ENCODE measurements around the gene CATSPERZ.

CATSPERZ gene

DNA sequence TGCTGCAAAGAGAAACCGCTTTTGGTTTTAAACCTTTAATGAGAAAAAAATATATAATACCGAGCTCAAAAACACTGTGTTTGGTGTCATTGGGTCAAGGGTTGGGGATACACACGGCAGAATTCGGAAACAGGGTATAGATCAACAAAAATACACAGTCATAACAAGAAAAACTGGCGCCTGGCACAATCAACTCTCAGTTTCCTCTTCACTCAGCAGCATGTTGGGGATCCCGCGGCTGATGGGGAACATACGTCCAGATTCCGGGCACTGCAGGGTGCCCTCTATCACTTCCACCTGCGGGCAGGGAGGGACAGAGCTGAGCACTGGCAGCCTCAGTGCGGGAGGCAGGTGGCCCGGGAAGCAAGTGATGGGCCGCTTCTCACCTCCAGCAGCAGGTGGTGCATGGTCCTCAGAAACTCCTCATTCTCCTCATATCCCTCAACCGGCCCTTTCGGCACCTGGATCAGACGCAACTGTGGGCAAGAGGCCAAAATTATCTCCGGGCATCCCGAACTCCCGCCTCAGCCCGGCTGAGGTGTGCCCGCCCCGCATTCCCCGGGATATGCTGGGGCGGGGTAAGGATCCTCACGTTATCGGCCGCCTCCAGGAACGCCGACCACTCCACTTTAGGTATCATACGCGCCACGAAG, 16.6 kb downstream of the CATSPERZ start:
- Histone ChIP-seq H3K9ac (peak overlapping the region; percentile 81 to 94 (median 85)), H3K36me3 (peaks cover 39 to 62% (median 55%) of the 10 kb centered on the region in 11 experiments), H3K27me3 (no peaks in the 10 kb centered on the region), H3K9me3 (replicated peaks in 1 of 11) (no peaks in the 10 kb centered on the region), H3K4me2 (peak overlapping the region; percentile 86 to 97 (median 94)), H3K4me3 (peak overlapping the region; percentile 73 to 92 (median 81)), H3K27ac (peak overlapping the region; percentile 86 to 94 (median 89)), H4K20me1 (peaks cover 8 to 53% (median 44%) of the 10 kb centered on the region in 11 experiments; a peak in 20 of 22 replicates), H3K4me1 (peaks cover 21 to 66% (median 44%) of the 10 kb centered on the region in 10 experiments)
- no peak for TF ChIP-seq Cebpa-rat (IDR thresholded peaks at IDR 0.05)

GRCh38 chr11:64317325-64317960, 17.3 kb downstream of the CATSPERZ start, which contains the start of gene TRMT112:
Gene TRMT112, minus strand, starts transcription at chr11:64317559. Its CDS starts 33 bp downstream, at chr11:64317526.
- H3K9ac ChIP-seq = peak within 1 kb of the TSS; percentile 81 to 94 (median 85)
- peak within 1 kb of the TSS; percentile 86 to 97 (median 94) for H3K4me2 ChIP-seq
- H3K27ac ChIP-seq = peak within 1 kb of the TSS; percentile 86 to 94 (median 89)
- H3K4me3 ChIP-seq = peak within 1 kb of the TSS; percentile 73 to 92 (median 81)
- no peaks in the 10 kb centered on the region for H3K9me3 ChIP-seq (replicated peaks in 1 of 11)
- H3K36me3 ChIP-seq = peaks cover 38 to 66% (median 53%) of the 10 kb centered on the region in 11 experiments
- H3K27me3 ChIP-seq = no peaks in the 10 kb centered on the region
- TF ChIP-seq Cebpa-rat (IDR thresholded peaks at IDR 0.05) = no peak
- H3K4me1 ChIP-seq = peaks cover 24 to 66% (median 46%) of the 10 kb centered on the region in 10 experiments
- peaks cover 8 to 47% (median 40%) of the 10 kb centered on the region in 11 experiments; a peak in 20 of 22 replicates for H4K20me1 ChIP-seq

- Histone ChIP-seq H4K20me1 (peaks cover 8 to 40% (median 33%) of the 10 kb centered on the region in 11 experiments; a peak in 19 of 22 replicates), H3K4me1 (peaks cover 31 to 66% (median 44%) of the 10 kb centered on the region in 10 experiments), H3K27me3 (no peaks in the 10 kb centered on the region), H3K27ac (peak within 1 kb of the TSS; percentile 86 to 94 (median 89)), H3K4me3 (peak within 1 kb of the TSS; percentile 73 to 92 (median 81)), H3K36me3 (peaks cover 33 to 62% (median 47%) of the 10 kb centered on the region in 11 experiments), H3K9ac (peak within 1 kb of the TSS; percentile 81 to 94 (median 85)), H3K4me2 (peak within 1 kb of the TSS; percentile 86 to 97 (median 94)), H3K9me3 (replicated peaks in 1 of 11) (no peaks in the 10 kb centered on the region)
- TF ChIP-seq Cebpa-rat (IDR thresholded peaks at IDR 0.05) = peak in 8 of 11 experiments; percentile 25 to 76 (median 49); a peak in 9 of 22 replicates
Observed at GRCh38 chr11:64317961-64318765, 18.0 kb downstream of the CATSPERZ start, which contains the start of gene PRDX5. Gene PRDX5, plus strand, starts transcription at chr11:64318121. Its CDS starts 95 bp downstream, at chr11:64318216.

DNA sequence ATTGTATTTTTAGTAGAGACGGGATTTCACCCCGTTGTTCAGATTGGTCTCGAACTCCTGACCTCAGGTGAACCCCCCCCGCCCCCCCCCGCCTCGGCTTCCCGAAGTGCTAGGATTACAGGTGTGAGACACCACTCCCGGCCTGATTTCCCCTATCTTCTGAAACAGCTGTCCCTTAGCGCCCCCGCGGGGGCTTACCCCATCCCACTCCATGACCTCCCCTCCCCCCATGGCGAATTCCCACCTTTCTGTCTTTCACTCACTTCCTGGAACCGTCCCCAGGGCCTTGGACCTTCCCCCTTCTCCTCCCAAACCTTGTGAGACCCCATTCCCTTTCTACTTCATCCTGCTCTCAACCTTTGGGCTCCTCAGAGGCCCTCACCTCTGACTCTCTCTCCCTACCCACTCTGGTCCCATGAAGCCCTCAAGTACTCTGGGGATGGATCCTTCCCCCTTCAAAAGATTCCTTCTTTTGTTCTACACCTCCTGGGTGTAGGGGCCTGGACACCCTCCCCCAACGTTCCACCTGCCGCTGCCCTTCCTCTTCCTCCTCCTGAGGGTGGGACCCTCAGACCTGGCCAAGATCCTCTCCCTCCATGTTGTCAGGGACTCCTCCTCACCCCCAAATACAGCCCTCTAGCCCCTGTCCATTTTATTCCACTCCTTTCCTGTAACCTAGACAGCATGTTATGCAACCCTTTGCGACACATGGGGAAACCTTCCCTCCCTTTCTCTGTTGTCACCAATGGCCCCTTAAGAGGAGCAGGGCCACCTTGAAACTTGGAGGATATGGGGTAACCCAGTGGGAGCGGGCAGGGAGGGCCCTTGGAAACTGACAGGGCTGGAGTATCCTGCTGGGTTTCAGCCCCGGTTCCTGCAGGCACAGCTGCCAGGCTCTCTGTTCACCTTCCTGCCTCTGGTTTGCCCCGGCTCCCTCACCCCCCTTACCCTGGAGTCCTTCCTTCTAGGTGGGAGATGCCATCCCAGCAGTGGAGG, 18.9 kb downstream of the CATSPERZ start:
- peak overlapping the region; percentile 81 to 94 (median 85) for H3K9ac ChIP-seq
- H3K4me2 ChIP-seq = peak overlapping the region; percentile 86 to 97 (median 94)
- peak overlapping the region; percentile 73 to 92 (median 81) for H3K4me3 ChIP-seq
- peak in 4 of 11 experiments; percentile 14 to 65 (median 38); a peak in 4 of 22 replicates for TF ChIP-seq Cebpa-rat (IDR thresholded peaks at IDR 0.05)
- H3K27me3 ChIP-seq = no peaks in the 10 kb centered on the region
- H3K36me3 ChIP-seq = peaks cover 24 to 53% (median 39%) of the 10 kb centered on the region in 11 experiments
- H3K4me1 ChIP-seq = peaks cover 37 to 66% (median 46%) of the 10 kb centered on the region in 10 experiments
- peaks cover 1 to 31% (median 24%) of the 10 kb centered on the region in 11 experiments; a peak in 18 of 22 replicates for H4K20me1 ChIP-seq
- H3K27ac ChIP-seq = peak overlapping the region; percentile 35 to 94 (median 88); a peak in 21 of 22 replicates
- H3K9me3 ChIP-seq (replicated peaks in 1 of 11) = no peaks in the 10 kb centered on the region

DNA sequence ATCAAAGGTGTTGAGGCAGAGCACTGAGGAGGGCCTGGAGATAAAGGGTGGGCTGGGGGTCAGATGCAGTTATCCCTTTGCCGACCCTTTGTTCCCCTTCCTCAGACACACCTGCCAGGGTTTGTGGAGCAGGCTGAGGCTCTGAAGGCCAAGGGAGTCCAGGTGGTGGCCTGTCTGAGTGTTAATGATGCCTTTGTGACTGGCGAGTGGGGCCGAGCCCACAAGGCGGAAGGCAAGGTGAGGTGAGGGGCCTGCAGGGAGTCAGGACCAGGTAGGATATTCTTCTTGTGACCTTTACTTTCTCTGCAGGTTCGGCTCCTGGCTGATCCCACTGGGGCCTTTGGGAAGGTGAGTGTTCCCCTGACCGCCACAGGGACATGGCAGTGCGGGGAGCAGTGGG, 20.4 kb downstream of the CATSPERZ start:
- Histone ChIP-seq H3K4me1 (peaks cover 24 to 53% (median 42%) of the 10 kb centered on the region in 10 experiments), H4K20me1 (peaks cover 0 to 16% (median 9%) of the 10 kb centered on the region in 11 experiments; a peak in 14 of 22 replicates), H3K36me3 (peaks cover 9 to 38% (median 24%) of the 10 kb centered on the region in 11 experiments), H3K4me3 (no peak overlapping the region), H3K4me2 (0 out of 22 replicates have a peak overlapping the region, but pooled peaks of 1 of the 11 experiments have one; percentile 96), H3K9me3 (replicated peaks in 1 of 11) (no peaks in the 10 kb centered on the region), H3K27me3 (no peaks in the 10 kb centered on the region), H3K9ac (0 out of 22 replicates have a peak overlapping the region, but pooled peaks of 2 of the 11 experiments have one; percentile 13 to 19), H3K27ac (peak overlapping the region in 1 of 11 experiments; percentile 38; a peak in 1 of 22 replicates)
- no peak for TF ChIP-seq Cebpa-rat (IDR thresholded peaks at IDR 0.05)

DNA sequence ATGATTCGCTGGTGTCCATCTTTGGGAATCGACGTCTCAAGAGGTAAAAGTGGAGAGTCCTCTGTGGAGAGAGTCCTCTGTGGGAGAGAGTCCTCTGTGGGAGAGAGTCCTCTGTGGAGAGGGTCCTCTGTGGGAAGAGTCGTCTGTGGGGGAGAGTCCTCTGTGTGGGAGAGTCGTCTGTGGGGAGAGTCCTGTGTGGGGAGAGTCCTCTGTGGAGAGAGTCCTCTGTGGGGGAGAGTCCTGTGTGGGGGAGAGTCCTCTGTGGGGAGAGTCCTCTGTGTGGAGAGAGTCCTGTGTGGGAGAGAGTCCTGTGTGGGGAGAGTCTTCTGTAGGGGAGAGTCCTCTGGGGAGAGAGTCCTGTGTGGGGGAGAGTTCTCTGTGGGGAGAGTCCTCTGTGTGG, 20.9 kb downstream of the CATSPERZ start:
- Histone ChIP-seq H3K27me3 (no peaks in the 10 kb centered on the region), H3K27ac (peak overlapping the region in 4 of 11 experiments; percentile 1 to 38 (median 16); a peak in 3 of 22 replicates), H3K4me2 (no peak overlapping the region), H3K9ac (peak overlapping the region in 6 of 11 experiments; percentile 10 to 29 (median 18); a peak in 1 of 22 replicates), H3K9me3 (replicated peaks in 1 of 11) (no peaks in the 10 kb centered on the region), H3K4me3 (no peak overlapping the region), H3K4me1 (peaks cover 19 to 48% (median 38%) of the 10 kb centered on the region in 10 experiments), H3K36me3 (peaks cover 5 to 34% (median 19%) of the 10 kb centered on the region in 11 experiments; a peak in 21 of 22 replicates), H4K20me1 (peaks cover 0 to 11% (median 5%) of the 10 kb centered on the region in 11 experiments; a peak in 11 of 22 replicates)
- no peak for TF ChIP-seq Cebpa-rat (IDR thresholded peaks at IDR 0.05)

DNA sequence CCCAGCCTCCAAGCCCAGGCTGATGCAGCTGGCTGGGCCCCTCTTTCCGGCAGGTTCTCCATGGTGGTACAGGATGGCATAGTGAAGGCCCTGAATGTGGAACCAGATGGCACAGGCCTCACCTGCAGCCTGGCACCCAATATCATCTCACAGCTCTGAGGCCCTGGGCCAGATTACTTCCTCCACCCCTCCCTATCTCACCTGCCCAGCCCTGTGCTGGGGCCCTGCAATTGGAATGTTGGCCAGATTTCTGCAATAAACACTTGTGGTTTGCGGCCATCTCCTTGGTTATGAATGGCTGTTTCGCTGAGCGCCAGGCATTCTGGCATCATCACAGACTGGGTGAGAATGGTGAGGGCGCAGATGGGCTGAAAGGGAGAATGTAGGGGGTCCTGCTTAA, 21.4 kb downstream of the CATSPERZ start:
- no peak overlapping the region for H3K4me2 ChIP-seq
- peak overlapping the region in 3 of 11 experiments; percentile 10 to 28 (median 17); a peak in 2 of 22 replicates for H3K9ac ChIP-seq
- H3K4me1 ChIP-seq = peaks cover 14 to 43% (median 33%) of the 10 kb centered on the region in 10 experiments
- peaks cover 0 to 30% (median 14%) of the 10 kb centered on the region in 11 experiments; a peak in 17 of 22 replicates for H3K36me3 ChIP-seq
- no peaks in the 10 kb centered on the region for H3K27me3 ChIP-seq
- peak overlapping the region in 4 of 11 experiments; percentile 1 to 38 (median 16); a peak in 2 of 22 replicates for H3K27ac ChIP-seq
- no peak overlapping the region for H3K4me3 ChIP-seq
- no peak for TF ChIP-seq Cebpa-rat (IDR thresholded peaks at IDR 0.05)
- H3K9me3 ChIP-seq (replicated peaks in 1 of 11) = no peaks in the 10 kb centered on the region
- peaks cover 0 to 6% (median 0%) of the 10 kb centered on the region in 11 experiments; a peak in 5 of 22 replicates for H4K20me1 ChIP-seq
